Uterus (tissue), 4 donors: ENCODE measurements around the gene PPM1N. TPM values are rescaled to one million over a fixed set of nuclear protein-coding genes. Genes with fewer than 3 reads are reported as not detected.

ENCODE experiments used
- DNase-seq, 2 donors: peaks; one replicate each; pipeline ENCODE4 v3.0.0-alpha.2; 2019 to 2020
- H3K27ac ChIP-seq, 2 donors: fragments of 200-600 bp; sonication (generic); 1 replicate in 1 of 2; 2 replicates in 1 of 2; pipeline ENCODE4 v1.5.1; 2016 to 2018
- H3K27me3 ChIP-seq, 2 donors: fragments of 200-600 bp; sonication (generic); one replicate each; pipeline ENCODE4 v1.5.1; 2018 to 2019; ENCODE audit warnings: control low read depth in 1 of 2
- H3K36me3 ChIP-seq, 2 donors: fragments of 200-600 bp; sonication (generic); one replicate each; pipeline ENCODE4 v1.5.1; 2019; ENCODE audit warnings: control low read depth in 1 of 2
- H3K4me1 ChIP-seq, 2 donors: fragments of 200-600 bp; sonication (generic); one replicate each; pipeline ENCODE4 v1.5.1; 2018 to 2019; ENCODE audit warnings: control low read depth in 1 of 2
- H3K4me3 ChIP-seq, 2 donors: fragments of 200-600 bp; sonication (generic); 1 replicate in 1 of 2; 2 replicates in 1 of 2; pipeline ENCODE4 v1.5.1; 2018 to 2019; ENCODE audit warnings: mild to moderate bottlenecking in 1 of 2
- H3K9me3 ChIP-seq, 2 donors: fragments of 200-600 bp; sonication (generic); one replicate each; pipeline ENCODE4 v1.5.1; 2019; ENCODE audit warnings: control low read depth in 1 of 2
- POLR2A ChIP-seq, 2 donors: fragments of 450-650 bp; IDR thresholded peaks; one replicate each; pipeline ENCODE4 v1.6.1; 2016; ENCODE audit warnings: antibody characterized with exemption in 2 of 2, mild to moderate bottlenecking in 1 of 2, moderate library complexity in 1 of 2
- intact Hi-C: fragments of 100-400 bp; cut with DNase I; formaldehyde crosslinking; loops from one replicate; pipeline ENCODE4 v1.15.1; 2023; ENCODE audit warnings: low total_unique reads
- total RNA-seq, 4 donors: library from RNA; depleted of rRNA in 3 of 4; stranded (reverse); fragments of >200 nt in 3 of 4; gene quantifications; one replicate each; pipeline versions ENCODE4 v1.1.0 to v1.2.4, GENCODE V29; 2014 to 2023
- TF ChIP-seq, protein P1 (sequence below), 4 experiments: fragments of 200-600 bp in 2 of 4; fragments of 450-650 bp in 2 of 4; sonication (generic) in 2 of 4; IDR thresholded peaks; one replicate each; pipeline ENCODE4 v1.5.1; 2016 to 2019; ENCODE audit warnings: antibody characterized with exemption in 4 of 4, mild to moderate bottlenecking in 2 of 4, moderate library complexity in 1 of 4
- donor health status: DM: yes; HTN: yes; CAD: no.

PPM1N gene
- total RNA-seq, 4 donors from 2014 or later: 42.5 TPM; not detected in 3

DNA sequence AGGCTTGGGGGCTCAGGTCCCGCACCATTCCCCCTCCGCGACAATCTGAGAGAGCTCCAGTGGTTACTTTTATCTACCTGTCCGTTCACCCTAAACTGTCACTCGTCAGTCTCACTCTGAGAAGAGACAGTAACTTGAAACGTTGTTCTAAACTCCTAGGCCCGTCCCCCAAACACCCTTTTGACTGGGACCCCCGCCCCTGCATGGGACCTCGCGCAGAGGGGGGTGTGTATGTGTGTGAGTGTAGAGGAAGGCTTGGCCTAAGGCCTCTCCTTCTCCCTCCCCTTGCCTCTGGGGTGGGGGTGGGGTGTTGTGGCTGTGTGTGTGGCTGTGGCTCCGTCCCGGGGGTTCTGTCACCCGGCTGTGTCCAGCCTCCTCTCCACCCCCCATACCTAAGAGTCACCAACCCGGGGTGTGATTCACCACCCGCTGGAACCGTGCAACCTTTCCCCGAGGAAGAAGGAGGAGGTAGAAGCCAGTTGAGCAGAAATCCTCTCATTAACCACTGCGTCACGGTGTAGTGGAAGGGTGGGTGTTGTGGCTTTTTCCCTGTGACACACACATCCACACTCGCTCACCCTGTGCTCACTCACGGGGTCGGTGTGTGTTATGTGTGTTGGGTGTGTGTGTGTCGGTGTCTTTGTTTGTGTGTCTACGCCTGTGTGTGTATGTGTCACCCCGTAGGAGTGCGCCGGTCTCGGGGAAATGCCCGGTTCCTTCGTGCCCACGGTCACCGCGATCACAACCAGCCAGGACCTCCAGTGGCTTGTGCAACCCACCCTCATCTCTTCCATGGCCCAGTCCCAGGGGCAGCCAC is 28.1 kb upstream of the PPM1N start:
- Histone ChIP-seq H3K9me3 (no peaks in the 10 kb centered on the region), H3K27ac (peak overlapping the region; percentile 91 to 93), H3K36me3 (no peaks in the 10 kb centered on the region), H3K4me1 (peaks cover 3 to 17% of the 10 kb centered on the region in 2 donors), H3K4me3 (peak overlapping the region; percentile 69 to 83), H3K27me3 (no peaks in the 10 kb centered on the region)
- DNase-seq: peak in 1 of 2 donors; percentile 48
- no peak for TF ChIP-seq POLR2A (IDR thresholded peaks at IDR 0.05)
- TF ChIP-seq, protein P1, sequence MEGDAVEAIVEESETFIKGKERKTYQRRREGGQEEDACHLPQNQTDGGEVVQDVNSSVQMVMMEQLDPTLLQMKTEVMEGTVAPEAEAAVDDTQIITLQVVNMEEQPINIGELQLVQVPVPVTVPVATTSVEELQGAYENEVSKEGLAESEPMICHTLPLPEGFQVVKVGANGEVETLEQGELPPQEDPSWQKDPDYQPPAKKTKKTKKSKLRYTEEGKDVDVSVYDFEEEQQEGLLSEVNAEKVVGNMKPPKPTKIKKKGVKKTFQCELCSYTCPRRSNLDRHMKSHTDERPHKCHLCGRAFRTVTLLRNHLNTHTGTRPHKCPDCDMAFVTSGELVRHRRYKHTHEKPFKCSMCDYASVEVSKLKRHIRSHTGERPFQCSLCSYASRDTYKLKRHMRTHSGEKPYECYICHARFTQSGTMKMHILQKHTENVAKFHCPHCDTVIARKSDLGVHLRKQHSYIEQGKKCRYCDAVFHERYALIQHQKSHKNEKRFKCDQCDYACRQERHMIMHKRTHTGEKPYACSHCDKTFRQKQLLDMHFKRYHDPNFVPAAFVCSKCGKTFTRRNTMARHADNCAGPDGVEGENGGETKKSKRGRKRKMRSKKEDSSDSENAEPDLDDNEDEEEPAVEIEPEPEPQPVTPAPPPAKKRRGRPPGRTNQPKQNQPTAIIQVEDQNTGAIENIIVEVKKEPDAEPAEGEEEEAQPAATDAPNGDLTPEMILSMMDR (IDR thresholded peaks at IDR 0.05): no peak
- intact Hi-C loops: no loop called here

DNA sequence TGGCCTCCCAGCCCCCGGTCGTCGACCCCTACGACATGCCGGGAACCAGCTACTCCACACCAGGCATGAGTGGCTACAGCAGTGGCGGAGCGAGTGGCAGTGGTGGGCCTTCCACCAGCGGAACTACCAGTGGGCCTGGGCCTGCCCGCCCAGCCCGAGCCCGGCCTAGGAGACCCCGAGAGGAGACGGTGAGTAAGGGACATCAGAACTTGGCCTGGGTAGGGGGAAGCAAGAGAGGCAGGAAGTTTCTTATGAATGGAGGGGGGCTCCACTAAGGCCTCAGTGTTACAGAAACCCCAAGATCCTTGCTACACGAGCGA is 27.5 kb upstream of the PPM1N start:
- peak overlapping the region in 1 of 2 donors; percentile 69 for H3K4me3 ChIP-seq
- no peaks in the 10 kb centered on the region for H3K27me3 ChIP-seq
- no peaks in the 10 kb centered on the region for H3K9me3 ChIP-seq
- intact Hi-C loops: no loop called here
- no peak for TF ChIP-seq POLR2A (IDR thresholded peaks at IDR 0.05)
- TF ChIP-seq, protein P1 (IDR thresholded peaks at IDR 0.05): no peak
- DNase-seq: no peak
- no peak overlapping the region for H3K27ac ChIP-seq
- H3K36me3 ChIP-seq: no peaks in the 10 kb centered on the region
- H3K4me1 ChIP-seq: peaks cover 3 to 17% of the 10 kb centered on the region in 2 donors

DNA sequence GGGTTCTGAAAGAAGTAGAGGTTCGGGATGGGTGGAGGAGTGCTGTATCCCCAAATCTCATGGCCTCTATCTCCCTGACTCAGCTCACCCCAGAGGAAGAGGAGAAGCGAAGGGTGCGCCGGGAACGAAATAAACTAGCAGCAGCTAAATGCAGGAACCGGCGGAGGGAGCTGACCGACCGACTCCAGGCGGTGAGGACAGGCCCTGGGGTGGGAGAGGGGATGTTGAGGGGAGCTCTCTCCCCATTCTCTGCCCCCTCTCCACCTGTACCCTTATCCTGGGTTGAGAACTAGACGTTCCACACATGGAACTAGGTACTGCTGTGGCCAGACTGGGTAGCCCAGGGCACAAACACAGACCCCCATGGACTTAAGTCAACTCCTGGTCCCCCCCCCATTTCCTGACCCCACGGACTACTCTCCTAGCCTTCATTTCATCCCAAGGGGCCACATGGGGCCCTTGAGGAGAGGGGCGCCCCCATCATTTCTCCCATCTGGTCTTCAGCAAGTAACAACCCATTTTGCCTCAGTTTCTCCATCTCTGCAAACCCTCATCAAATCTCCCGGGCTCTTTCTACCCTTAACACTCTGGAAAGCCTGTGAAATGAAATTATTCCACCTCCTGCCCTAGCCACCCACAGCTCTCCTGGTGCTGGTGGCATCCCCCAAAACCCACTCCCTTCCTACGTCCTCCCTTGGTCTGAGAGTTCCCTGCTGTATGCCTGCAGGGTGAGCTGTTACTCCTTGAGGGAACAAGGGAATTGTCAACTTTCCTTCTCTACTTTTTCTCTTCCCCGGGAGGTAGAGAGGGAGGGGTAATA is 26.9 kb upstream of the PPM1N start:
- Histone ChIP-seq H3K4me1 (peaks cover 3 to 17% of the 10 kb centered on the region in 2 donors), H3K36me3 (no peaks in the 10 kb centered on the region), H3K9me3 (no peaks in the 10 kb centered on the region), H3K27me3 (no peaks in the 10 kb centered on the region), H3K4me3 (no peak overlapping the region), H3K27ac (no peak overlapping the region)
- DNase-seq: no peak
- TF ChIP-seq POLR2A (IDR thresholded peaks at IDR 0.05): no peak
- TF ChIP-seq, protein P1 (IDR thresholded peaks at IDR 0.05): no peak
- intact Hi-C loops: no loop called here

DNA sequence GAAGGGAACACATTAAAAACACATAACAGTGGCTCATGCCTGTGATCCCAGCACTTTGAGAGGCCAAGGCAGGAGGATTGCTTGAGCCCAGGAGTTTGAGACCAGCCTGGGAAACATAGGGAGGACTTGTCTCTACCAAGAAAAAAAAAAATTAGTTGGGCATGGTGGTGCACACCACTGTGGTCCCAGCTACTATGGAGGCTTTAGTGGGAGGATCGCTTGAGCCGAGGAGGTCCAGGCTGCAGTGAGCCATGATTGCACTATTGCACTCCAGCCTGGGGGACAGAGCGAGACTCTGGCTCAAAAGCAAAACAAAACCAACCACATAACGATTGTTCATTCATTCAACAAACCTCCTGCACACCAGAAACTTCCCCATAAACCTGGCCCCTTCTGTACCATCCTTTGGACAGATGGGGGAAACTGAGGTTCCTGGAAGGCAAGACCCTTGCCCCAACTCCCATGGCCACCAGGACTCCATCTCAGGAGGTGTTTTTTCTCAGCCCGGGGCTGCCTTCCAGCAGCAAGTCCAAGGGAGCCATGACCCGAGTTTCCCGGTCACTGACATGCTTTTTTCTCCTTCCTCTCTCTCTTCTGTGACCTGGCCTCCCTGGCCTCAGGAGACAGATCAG is 26.2 kb upstream of the PPM1N start:
- no peaks in the 10 kb centered on the region for H3K36me3 ChIP-seq
- TF ChIP-seq, protein P1 (IDR thresholded peaks at IDR 0.05): no peak
- no peak for TF ChIP-seq POLR2A (IDR thresholded peaks at IDR 0.05)
- H3K4me1 ChIP-seq: peaks cover 3 to 17% of the 10 kb centered on the region in 2 donors
- no peak overlapping the region for H3K27ac ChIP-seq
- no peak overlapping the region for H3K4me3 ChIP-seq
- H3K27me3 ChIP-seq: no peaks in the 10 kb centered on the region
- intact Hi-C loops: no loop called here
- H3K9me3 ChIP-seq: no peaks in the 10 kb centered on the region
- DNase-seq: no peak
